Measurements from ENCODE around the gene SLC9C1.

- TF ChIP-seq, protein P1, sequence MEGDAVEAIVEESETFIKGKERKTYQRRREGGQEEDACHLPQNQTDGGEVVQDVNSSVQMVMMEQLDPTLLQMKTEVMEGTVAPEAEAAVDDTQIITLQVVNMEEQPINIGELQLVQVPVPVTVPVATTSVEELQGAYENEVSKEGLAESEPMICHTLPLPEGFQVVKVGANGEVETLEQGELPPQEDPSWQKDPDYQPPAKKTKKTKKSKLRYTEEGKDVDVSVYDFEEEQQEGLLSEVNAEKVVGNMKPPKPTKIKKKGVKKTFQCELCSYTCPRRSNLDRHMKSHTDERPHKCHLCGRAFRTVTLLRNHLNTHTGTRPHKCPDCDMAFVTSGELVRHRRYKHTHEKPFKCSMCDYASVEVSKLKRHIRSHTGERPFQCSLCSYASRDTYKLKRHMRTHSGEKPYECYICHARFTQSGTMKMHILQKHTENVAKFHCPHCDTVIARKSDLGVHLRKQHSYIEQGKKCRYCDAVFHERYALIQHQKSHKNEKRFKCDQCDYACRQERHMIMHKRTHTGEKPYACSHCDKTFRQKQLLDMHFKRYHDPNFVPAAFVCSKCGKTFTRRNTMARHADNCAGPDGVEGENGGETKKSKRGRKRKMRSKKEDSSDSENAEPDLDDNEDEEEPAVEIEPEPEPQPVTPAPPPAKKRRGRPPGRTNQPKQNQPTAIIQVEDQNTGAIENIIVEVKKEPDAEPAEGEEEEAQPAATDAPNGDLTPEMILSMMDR (IDR thresholded peaks at IDR 0.05), result no peak
- no peak for TF ChIP-seq POLR2A (IDR thresholded peaks at IDR 0.05)
Measured at GRCh38 chr3:112123548-112123947, 170.5 kb downstream of the SLC9C1 start.

Measured in esophagus squamous epithelium (tissue), 4 donors.